GM10266 (cell line): ENCODE measurements around the gene LARP7.

Experiments
- DNase-seq: peaks from one replicate; pipeline ENCODE4 v3.0.0; 2012; ENCODE audit errors: extremely low spot score
- TF ChIP-seq, protein P1 (sequence below): IDR thresholded peaks from 2 replicates; pipeline ENCODE4 v1.5.1; 2012; ENCODE audit warnings: mild to moderate bottlenecking, low read depth; ENCODE audit not compliant: control insufficient read depth, insufficient read depth; ENCODE audit errors: missing control alignments

LARP7 gene

DNA sequence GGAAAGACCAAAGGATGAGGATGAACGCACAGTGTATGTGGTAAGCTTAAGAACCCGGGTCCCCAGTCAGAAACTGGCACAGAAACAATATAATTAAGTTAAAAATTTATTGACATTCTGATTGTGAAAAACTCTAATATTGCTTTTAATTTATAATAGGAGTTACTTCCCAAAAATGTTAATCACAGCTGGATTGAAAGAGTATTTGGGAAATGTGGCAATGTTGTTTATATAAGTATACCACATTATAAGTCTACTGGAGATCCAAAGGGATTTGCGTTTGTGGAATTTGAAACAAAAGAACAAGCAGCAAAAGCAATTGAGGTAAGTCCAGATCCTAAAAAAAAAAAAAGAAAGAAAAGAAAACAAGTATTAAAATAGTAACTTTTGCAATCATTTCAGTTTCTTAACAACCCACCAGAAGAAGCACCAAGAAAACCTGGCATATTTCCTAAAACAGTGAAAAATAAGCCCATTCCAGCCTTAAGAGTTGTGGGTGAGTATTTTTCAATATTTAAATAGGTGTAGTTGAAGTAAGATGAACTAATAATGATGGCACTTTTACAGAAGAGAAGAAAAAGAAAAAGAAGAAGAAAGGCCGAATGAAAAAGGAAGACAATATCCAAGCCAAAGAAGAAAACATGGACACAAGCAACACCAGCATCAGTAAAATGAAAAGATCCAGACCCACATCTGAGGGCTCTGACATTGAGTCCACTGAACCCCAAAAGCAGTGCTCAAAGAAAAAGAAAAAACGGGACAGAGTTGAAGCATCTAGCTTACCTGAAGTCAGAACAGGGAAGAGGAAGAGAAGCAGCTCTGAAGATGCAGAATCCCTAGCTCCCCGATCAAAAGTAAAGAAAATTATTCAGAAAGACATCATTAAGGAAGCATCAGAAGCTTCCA, 9.9 kb downstream of the LARP7 start:
- DNase-seq, result no peak
- TF ChIP-seq, protein P1, sequence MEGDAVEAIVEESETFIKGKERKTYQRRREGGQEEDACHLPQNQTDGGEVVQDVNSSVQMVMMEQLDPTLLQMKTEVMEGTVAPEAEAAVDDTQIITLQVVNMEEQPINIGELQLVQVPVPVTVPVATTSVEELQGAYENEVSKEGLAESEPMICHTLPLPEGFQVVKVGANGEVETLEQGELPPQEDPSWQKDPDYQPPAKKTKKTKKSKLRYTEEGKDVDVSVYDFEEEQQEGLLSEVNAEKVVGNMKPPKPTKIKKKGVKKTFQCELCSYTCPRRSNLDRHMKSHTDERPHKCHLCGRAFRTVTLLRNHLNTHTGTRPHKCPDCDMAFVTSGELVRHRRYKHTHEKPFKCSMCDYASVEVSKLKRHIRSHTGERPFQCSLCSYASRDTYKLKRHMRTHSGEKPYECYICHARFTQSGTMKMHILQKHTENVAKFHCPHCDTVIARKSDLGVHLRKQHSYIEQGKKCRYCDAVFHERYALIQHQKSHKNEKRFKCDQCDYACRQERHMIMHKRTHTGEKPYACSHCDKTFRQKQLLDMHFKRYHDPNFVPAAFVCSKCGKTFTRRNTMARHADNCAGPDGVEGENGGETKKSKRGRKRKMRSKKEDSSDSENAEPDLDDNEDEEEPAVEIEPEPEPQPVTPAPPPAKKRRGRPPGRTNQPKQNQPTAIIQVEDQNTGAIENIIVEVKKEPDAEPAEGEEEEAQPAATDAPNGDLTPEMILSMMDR, result no peak

DNA sequence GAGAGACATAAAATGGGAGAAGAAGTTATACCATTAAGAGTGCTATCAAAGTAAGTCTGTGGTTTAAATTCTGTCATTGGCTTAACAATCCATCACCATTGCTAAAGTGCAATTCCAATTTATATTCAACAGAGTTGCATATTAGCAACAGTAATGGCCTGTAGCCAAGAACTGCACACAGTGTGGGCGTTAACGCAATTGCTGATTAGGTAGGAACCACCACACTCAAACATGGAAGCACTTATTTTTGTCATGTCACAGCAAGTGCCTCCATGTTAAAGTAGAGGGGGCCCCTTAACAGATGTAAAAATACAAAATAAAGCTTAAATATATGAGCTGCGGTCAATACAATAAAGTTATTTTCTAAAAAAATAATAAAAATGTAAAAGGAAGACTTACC, 10.8 kb downstream of the LARP7 start:
- TF ChIP-seq, protein P1, result no peak
- no peak for DNase-seq

DNA sequence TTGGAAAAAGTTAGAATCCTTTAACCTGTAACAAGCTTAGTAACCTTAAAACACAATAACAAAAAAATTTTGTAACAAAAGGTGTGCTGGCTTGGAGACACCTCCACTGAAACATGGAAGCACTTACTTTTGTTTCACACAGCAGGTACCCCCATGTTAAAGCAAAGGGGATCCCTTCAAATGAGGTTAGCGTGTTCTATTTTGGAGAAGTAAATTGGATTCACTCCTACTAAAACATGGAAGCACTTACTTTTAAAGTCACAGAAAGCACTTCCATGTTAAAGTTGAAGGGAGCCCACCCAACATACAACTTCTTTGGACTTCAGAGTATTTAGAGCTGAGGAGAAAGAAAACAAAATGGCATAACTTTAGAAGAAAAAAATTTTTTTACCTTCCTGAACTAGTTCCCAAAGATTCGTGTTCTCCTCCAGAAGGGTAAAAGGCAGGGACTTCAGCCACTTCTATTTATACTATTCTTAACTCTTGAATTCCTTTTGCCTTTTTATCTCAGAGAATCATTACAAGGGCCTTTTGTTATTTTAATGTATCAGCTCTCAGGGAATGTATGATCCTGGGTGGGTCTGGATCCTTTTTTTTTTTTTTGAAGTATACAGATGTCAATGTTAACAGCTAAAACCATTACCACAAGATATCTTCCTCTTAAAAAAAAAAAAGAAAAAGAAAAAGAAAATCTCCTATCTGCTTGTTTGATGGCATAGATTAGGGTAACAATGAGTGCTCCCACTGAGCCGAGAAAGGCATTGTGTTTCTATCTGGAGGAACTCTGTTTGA, 11.5 kb downstream of the LARP7 start:
- no peak for DNase-seq
- TF ChIP-seq, protein P1, result no peak

DNA sequence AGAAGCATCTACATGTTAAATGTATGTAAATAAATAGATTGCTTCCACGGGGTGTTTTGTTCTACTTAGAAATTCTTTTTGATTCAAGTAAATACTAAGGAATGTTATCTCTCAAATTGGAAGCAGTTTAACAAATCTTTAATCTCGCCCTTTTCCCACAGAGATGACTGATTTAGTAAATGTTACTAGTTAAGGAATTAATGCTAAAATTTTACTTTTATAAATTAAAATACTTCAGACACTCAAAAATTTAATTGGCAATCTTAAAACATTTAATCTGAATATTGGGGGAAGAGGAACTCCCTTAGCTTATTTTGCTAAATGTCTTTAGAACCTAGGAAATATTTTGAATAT, 12.1 kb downstream of the LARP7 start:
- TF ChIP-seq, protein P1, result no peak
- DNase-seq, result no peak

DNA sequence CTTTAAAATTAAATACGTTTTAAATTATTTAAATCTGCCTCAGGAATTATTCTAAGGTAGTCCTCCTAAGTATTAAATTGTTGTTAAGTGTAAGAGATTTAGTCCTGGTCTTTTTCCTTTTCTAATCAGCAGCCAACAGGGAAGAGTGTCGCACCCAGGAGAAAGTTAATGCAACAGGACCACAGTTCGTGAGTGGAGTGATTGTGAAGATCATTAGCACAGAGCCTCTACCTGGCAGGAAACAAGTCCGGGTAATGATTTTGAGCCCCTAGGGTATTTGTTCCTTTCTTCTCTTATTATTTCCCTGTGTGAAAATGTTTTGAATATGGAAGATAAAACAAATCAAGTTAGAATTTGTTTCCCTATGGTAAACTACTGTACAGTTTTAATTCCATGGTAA, 13.4 kb downstream of the LARP7 start:
- no peak for DNase-seq
- TF ChIP-seq, protein P1, result no peak

DNA sequence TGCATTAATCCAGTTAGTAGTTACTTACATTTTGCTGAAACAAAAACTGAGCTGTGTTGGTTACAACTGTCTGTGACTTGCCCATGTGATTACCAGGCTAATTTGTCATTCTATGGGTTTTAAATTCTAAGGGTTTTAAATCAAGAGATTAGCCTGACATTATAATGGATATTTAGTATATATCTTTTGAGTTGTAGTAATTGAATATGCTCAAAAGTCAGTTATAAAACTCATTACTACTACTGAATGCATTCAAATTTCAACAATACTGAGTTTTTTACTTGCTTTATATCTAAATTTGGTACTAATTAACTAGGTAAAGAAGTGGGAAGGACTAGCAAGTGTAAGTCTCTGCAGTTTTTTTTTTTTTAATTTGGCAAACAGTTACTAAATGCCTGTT, 14.7 kb downstream of the LARP7 start:
- DNase-seq, result no peak
- TF ChIP-seq, protein P1, result no peak

DNA sequence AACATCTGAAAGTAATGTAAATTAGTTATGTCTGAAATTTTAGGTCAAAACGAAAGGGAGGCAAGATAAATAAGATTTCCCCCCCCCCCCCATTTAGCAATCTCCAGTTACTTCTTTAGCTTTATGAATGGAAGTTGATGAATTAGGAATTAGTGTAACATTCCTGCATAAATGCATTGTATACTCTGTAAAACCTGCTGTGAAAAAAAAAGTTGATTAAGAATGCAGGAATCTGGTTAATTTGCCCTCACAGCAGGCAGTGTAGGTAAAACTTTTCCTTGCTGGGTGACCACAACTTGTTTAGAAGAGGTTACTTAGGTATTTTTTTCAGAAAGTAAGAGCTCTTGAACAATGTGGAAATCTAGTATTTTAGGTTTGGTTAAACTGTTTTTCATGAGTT, 15.3 kb downstream of the LARP7 start:
- TF ChIP-seq, protein P1, result no peak
- DNase-seq, result no peak
